Mucosa of rectum (tissue), 2 donors: ENCODE data around the gene ZNF646.

Experiments
- H3K27ac ChIP-seq, 2 donors: one replicate each; pipeline ENCODE4 v1.7.0; 2013; ENCODE audit warnings: inconsistent platforms in 2 of 2, low read depth in 2 of 2, low read length in 2 of 2
- H3K27me3 ChIP-seq, 2 donors: one replicate each; pipeline ENCODE4 v1.7.0; 2013; ENCODE audit warnings: low read length in 2 of 2; ENCODE audit not compliant: control insufficient read depth in 2 of 2, insufficient read depth in 2 of 2
- H3K36me3 ChIP-seq, 2 donors: one replicate each; pipeline ENCODE4 v1.7.0; 2013; ENCODE audit warnings: low read length in 2 of 2; ENCODE audit not compliant: control insufficient read depth in 2 of 2, insufficient read depth in 2 of 2
- H3K4me1 ChIP-seq, 2 donors: one replicate each; pipeline ENCODE4 v1.7.0; 2013; ENCODE audit warnings: low read length in 2 of 2, mild to moderate bottlenecking in 1 of 2; ENCODE audit not compliant: control insufficient read depth in 2 of 2, insufficient read depth in 2 of 2
- H3K4me3 ChIP-seq, 2 donors: one replicate each; pipeline ENCODE4 v1.7.0; 2013; ENCODE audit warnings: low read length in 2 of 2
- H3K9ac ChIP-seq, 2 donors: one replicate each; pipeline ENCODE4 v1.7.0; 2013; ENCODE audit warnings: low read length in 2 of 2, low read depth in 1 of 2, mild to moderate bottlenecking in 1 of 2
- H3K9me3 ChIP-seq, 2 donors: one replicate each; pipeline ENCODE4 v1.7.0; 2013; ENCODE audit warnings: low read length in 2 of 2; ENCODE audit not compliant: control insufficient read depth in 2 of 2
- donor health status: healthy.
- donor health status: Normal muscosa, but diverticular disease.

The ZNF646 gene

GRCh38 chr16:31130899-31131298 is 56.7 kb downstream of the ZNF646 start:
- Histone ChIP-seq H3K9ac (peak overlapping the region in 1 of 2 donors; percentile 76), H3K36me3 (peaks cover 17 to 34% of the 10 kb centered on the region in 2 donors), H3K27ac (peak overlapping the region; percentile 92 to 98), H3K9me3 (no peaks in the 10 kb centered on the region), H3K4me3 (no peak overlapping the region), H3K27me3 (no peaks in the 10 kb centered on the region), H3K4me1 (peaks cover 70 to 78% of the 10 kb centered on the region in 2 donors)

GRCh38 chr16:31131416-31131815 is 57.2 kb downstream of the ZNF646 start:
- Histone ChIP-seq H3K9ac (peak overlapping the region in 1 of 2 donors; percentile 64), H3K4me1 (peaks cover 75 to 83% of the 10 kb centered on the region in 2 donors), H3K27ac (peak overlapping the region; percentile 92 to 98), H3K9me3 (no peaks in the 10 kb centered on the region), H3K27me3 (no peaks in the 10 kb centered on the region), H3K36me3 (peaks cover 17 to 34% of the 10 kb centered on the region in 2 donors), H3K4me3 (peak overlapping the region in 1 of 2 donors; percentile 49)

GRCh38 chr16:31131841-31132271 is 57.6 kb downstream of the ZNF646 start:
- no peaks in the 10 kb centered on the region for H3K9me3 ChIP-seq
- H3K4me1 ChIP-seq = peaks cover 77 to 82% of the 10 kb centered on the region in 2 donors
- peaks cover 17 to 34% of the 10 kb centered on the region in 2 donors for H3K36me3 ChIP-seq
- peak overlapping the region; percentile 92 to 98 for H3K27ac ChIP-seq
- peak overlapping the region; percentile 3 to 49 for H3K4me3 ChIP-seq
- H3K27me3 ChIP-seq = no peaks in the 10 kb centered on the region
- H3K9ac ChIP-seq = peak overlapping the region; percentile 14 to 64

GRCh38 chr16:31132303-31132979 is 58.2 kb downstream of the ZNF646 start:
- H3K27me3 ChIP-seq = no peaks in the 10 kb centered on the region
- peak overlapping the region in 1 of 2 donors; percentile 3 for H3K4me3 ChIP-seq
- peaks cover 72 to 76% of the 10 kb centered on the region in 2 donors for H3K4me1 ChIP-seq
- H3K9me3 ChIP-seq = no peaks in the 10 kb centered on the region
- peaks cover 17 to 29% of the 10 kb centered on the region in 2 donors for H3K36me3 ChIP-seq
- H3K27ac ChIP-seq = peak overlapping the region; percentile 92 to 98
- peak overlapping the region; percentile 14 to 64 for H3K9ac ChIP-seq

- Histone ChIP-seq H3K27ac (peak overlapping the region; percentile 92 to 98), H3K9me3 (no peaks in the 10 kb centered on the region), H3K9ac (peak overlapping the region; percentile 88 to 98), H3K4me3 (peak overlapping the region; percentile 77 to 90), H3K27me3 (no peaks in the 10 kb centered on the region), H3K4me1 (peaks cover 66 to 70% of the 10 kb centered on the region in 2 donors), H3K36me3 (peaks cover 17 to 26% of the 10 kb centered on the region in 2 donors)
These were observed 58.9 kb downstream of the ZNF646 start for GRCh38 chr16:31133046-31133501.
